CD14-positive monocyte (primary cell): ENCODE results near the gene TP53I13. TPM values are rescaled to one million over a fixed set of nuclear protein-coding genes. Genes with fewer than 3 reads are reported as not detected.

Experiments used
- DNase-seq, 3 donors: peaks; one replicate each; pipeline ENCODE4 v3.0.0-alpha.2; 2011 to 2022
- H2AFZ ChIP-seq: 2 replicates; pipeline ENCODE4 v1.6.0; 2012; ENCODE audit warnings: mild to moderate bottlenecking, low read depth, low read length, inconsistent platforms; ENCODE audit not compliant: insufficient read depth, poor library complexity, severe bottlenecking
- H3K27ac ChIP-seq, 2 donors: 1 replicate in 1 of 2; 2 replicates in 1 of 2; pipeline ENCODE4 v1.5.1; 2012 to 2013; ENCODE audit warnings: low read length in 2 of 2, control low read depth in 1 of 2, inconsistent platforms in 1 of 2, low read depth in 1 of 2, mild to moderate bottlenecking in 1 of 2
- H3K27me3 ChIP-seq, 2 donors: one replicate each; pipeline versions ENCODE4 v1.6.0 to v1.6.1; 2011 to 2013; ENCODE audit warnings: low read length in 2 of 2; ENCODE audit not compliant: control insufficient read depth in 2 of 2, insufficient read depth in 2 of 2
- H3K36me3 ChIP-seq, 2 donors: replicated peaks in 1 of 2; 1 replicate in 1 of 2; 2 replicates in 1 of 2; pipeline versions ENCODE4 v1.5.1 to v1.6.1; 2012 to 2013; ENCODE audit warnings: low read length in 2 of 2, control low read depth in 1 of 2, inconsistent platforms in 1 of 2, mild to moderate bottlenecking in 1 of 2; ENCODE audit not compliant: insufficient read depth in 2 of 2, control insufficient read depth in 1 of 2
- H3K4me1 ChIP-seq, 2 donors: 1 replicate in 1 of 2; 2 replicates in 1 of 2; pipeline versions ENCODE4 v1.5.1 to v1.6.1; 2012 to 2013; ENCODE audit warnings: low read length in 2 of 2, control low read depth in 1 of 2, inconsistent platforms in 1 of 2, mild to moderate bottlenecking in 1 of 2, moderate library complexity in 1 of 2; ENCODE audit not compliant: insufficient read depth in 2 of 2, control insufficient read depth in 1 of 2
- H3K4me2 ChIP-seq: replicated peaks from 2 replicates; pipeline ENCODE3; 2012; ENCODE audit warnings: low read length, moderate library complexity, mild to moderate bottlenecking; ENCODE audit not compliant: poor library complexity, severe bottlenecking; ENCODE audit errors: extremely low read depth
- H3K4me3 ChIP-seq, 3 experiments: fragments of 200-600 bp in 1 of 3; sonication (generic) in 1 of 3; replicated peaks in 1 of 3; 1 replicate in 2 of 3; 2 replicates in 1 of 3; pipeline ENCODE4 v1.5.1; 2011 to 2013; ENCODE audit warnings: low read length in 3 of 3, mild to moderate bottlenecking in 3 of 3, control low read depth in 2 of 3, low read depth in 2 of 3, inconsistent platforms in 1 of 3, moderate library complexity in 1 of 3
- H3K79me2 ChIP-seq: 2 replicates; pipeline ENCODE4 v1.6.0; 2012; ENCODE audit warnings: mild to moderate bottlenecking, control low read depth, inconsistent platforms, low read length, moderate library complexity; ENCODE audit not compliant: insufficient read depth
- H3K9ac ChIP-seq: 2 replicates; pipeline ENCODE4 v1.6.0; 2017; ENCODE audit warnings: low read length, mild to moderate bottlenecking; ENCODE audit not compliant: insufficient read depth, poor library complexity, severe bottlenecking
- H3K9me3 ChIP-seq, 2 donors: replicated peaks in 1 of 2; 1 replicate in 1 of 2; 2 replicates in 1 of 2; pipeline versions ENCODE4 v1.5.1 to v1.6.1; 2012 to 2013; ENCODE audit warnings: low read length in 2 of 2, control low read depth in 1 of 2; ENCODE audit not compliant: control insufficient read depth in 1 of 2, insufficient read depth in 1 of 2
- H4K20me1 ChIP-seq: 2 replicates; pipeline ENCODE4 v1.6.0; 2012; ENCODE audit warnings: mild to moderate bottlenecking, low read length, control low read depth, moderate library complexity; ENCODE audit not compliant: insufficient read depth
- H3K27ac Mint-ChIP-seq, 7 donors: one replicate each; pipeline ENCODE4 v1.8.0; 2020; ENCODE audit warnings: mild to moderate bottlenecking in 7 of 7, mixed read lengths in 7 of 7, moderate library complexity in 6 of 7, inconsistent platforms in 2 of 7
- H3K27me3 Mint-ChIP-seq, 3 donors: one replicate each; pipeline ENCODE4 v1.8.0; 2021 to 2022; ENCODE audit warnings: low read depth in 3 of 3, mild to moderate bottlenecking in 3 of 3, mixed read lengths in 3 of 3, moderate library complexity in 3 of 3, inconsistent platforms in 1 of 3
- H3K36me3 Mint-ChIP-seq, 2 donors: one replicate each; pipeline ENCODE4 v1.8.0; 2020; ENCODE audit warnings: mixed read lengths in 2 of 2, inconsistent platforms in 1 of 2, mild to moderate bottlenecking in 1 of 2
- H3K4me1 Mint-ChIP-seq: one replicate; pipeline ENCODE4 v1.8.0; 2020; ENCODE audit warnings: mild to moderate bottlenecking, mixed read lengths
- H3K4me3 Mint-ChIP-seq, 2 donors: one replicate each; pipeline ENCODE4 v1.8.0; 2020; ENCODE audit warnings: mild to moderate bottlenecking in 2 of 2, mixed read lengths in 2 of 2, moderate library complexity in 1 of 2
- H3K9me3 Mint-ChIP-seq, 7 donors: one replicate each; pipeline ENCODE4 v1.8.0; 2020 to 2022; ENCODE audit warnings: mixed read lengths in 7 of 7, mild to moderate bottlenecking in 6 of 7, moderate library complexity in 6 of 7, inconsistent platforms in 2 of 7
- CTCF ChIP-seq: fragments of 200-600 bp; IDR thresholded peaks from one replicate; pipeline ENCODE4 v1.8.0; 2022; ENCODE audit warnings: antibody characterized with exemption, mild to moderate bottlenecking
- WGBS: methylation state at CpG from one replicate; pipeline ENCODE4 v1.1.5; 2013; ENCODE audit warnings: missing lambda C conversion rate; ENCODE audit not compliant: insufficient coverage; 5-methylcytosine and 5-hydroxymethylcytosine counted together
- intact Hi-C, 2 donors: fragments of 100-400 bp; cut with micrococcal nuclease; formaldehyde crosslinking; loops; one replicate each; pipeline versions ENCODE4 v1.15.0 to v1.15.1; 2023
- polyA plus RNA-seq, 3 donors: library from polyadenylated mRNA; depleted of rRNA in 1 of 3; unstranded in 2 of 3; stranded (reverse) in 1 of 3; fragments of 300-500 nt in 2 of 3; fragments of >200 nt in 1 of 3; fragmentation: Illumina TruSeq in 2 of 3; gene quantifications; 1 replicate in 2 of 3; 2 replicates in 1 of 3; pipeline ENCODE4 v1.2.3, GENCODE V29; 2012 to 2021

The TP53I13 gene
- polyA plus RNA-seq, 3 donors = 9.4 to 58.6 (median 14.4) TPM

GRCh38 chr17:29616300-29617048 is 48.0 kb downstream of the TP53I13 start:
- 10% methylated on average over 25 of the region's 32 CpGs for WGBS
- Histone ChIP-seq H3K27ac (no peak overlapping the region), H3K79me2 (no peaks in the 10 kb centered on the region), H3K4me3 (peak overlapping the region in 2 of 3 experiments; percentile 31 to 80), H3K27me3 (peaks cover 7 to 76% of the 10 kb centered on the region in 2 donors), H3K36me3 (no peaks in the 10 kb centered on the region), H2AFZ (peak overlapping the region; percentile 82), H3K4me1 (peaks cover 53 to 60% of the 10 kb centered on the region in 2 donors), H3K9me3 (no peaks in the 10 kb centered on the region), H3K4me2 (peak overlapping the region; percentile 97), H3K9ac (no peak overlapping the region), H4K20me1 (peaks cover 33% of the 10 kb centered on the region)
- peaks cover 45% of the 10 kb centered on the region for H3K4me1 Mint-ChIP-seq
- H3K27ac Mint-ChIP-seq = no peak overlapping the region
- H3K27me3 Mint-ChIP-seq = peaks cover 42 to 87% (median 57%) of the 10 kb centered on the region in 3 donors
- H3K9me3 Mint-ChIP-seq = peaks cover 0 to 7% (median 1%) of the 10 kb centered on the region in 7 donors
- intact Hi-C loops = loop anchor here (1.0 to 10.0 kb wide), 2 partner anchors 27 to 52 kb away; partner anchors contain the start of genes ABHD15 (in 1 of the 2), GIT1 (in 1 of the 2) and TP53I13 (in 1 of the 2)
- DNase-seq = peak in 1 of 3 donors; percentile 16
- no peak for TF ChIP-seq CTCF
- H3K36me3 Mint-ChIP-seq = no peaks in the 10 kb centered on the region
- peak overlapping the region; percentile 83 to 92 for H3K4me3 Mint-ChIP-seq

GRCh38 chr17:29617125-29617480 is 48.6 kb downstream of the TP53I13 start:
- peak; percentile 67 to 84 (median 81) for DNase-seq
- peak overlapping the region; percentile 97 for H3K4me2 ChIP-seq
- H3K27me3 ChIP-seq = peaks cover 7 to 80% of the 10 kb centered on the region in 2 donors
- H2AFZ ChIP-seq = peak overlapping the region; percentile 82
- WGBS = 2% methylated on average over 5 of the region's 16 CpGs
- peak overlapping the region; percentile 83 to 92 for H3K4me3 Mint-ChIP-seq
- TF ChIP-seq CTCF = peak; percentile 60
- H3K9me3 Mint-ChIP-seq = peaks cover 0 to 7% (median 1%) of the 10 kb centered on the region in 7 donors
- no peak overlapping the region for H3K27ac ChIP-seq
- no peak overlapping the region for H3K9ac ChIP-seq
- H3K4me3 ChIP-seq = peak overlapping the region in 2 of 3 experiments; percentile 31 to 80
- H3K27ac Mint-ChIP-seq = no peak overlapping the region
- intact Hi-C loops = loop anchor here in 1 of 2 donors (10.0 kb wide), 1 partner anchor 52 kb away; the partner anchor contains the start of genes ABHD15 and TP53I13
- H3K9me3 ChIP-seq = no peaks in the 10 kb centered on the region
- peaks cover 47 to 91% (median 63%) of the 10 kb centered on the region in 3 donors for H3K27me3 Mint-ChIP-seq
- no peaks in the 10 kb centered on the region for H3K36me3 Mint-ChIP-seq
- H3K79me2 ChIP-seq = no peaks in the 10 kb centered on the region
- H3K4me1 ChIP-seq = peaks cover 57 to 63% of the 10 kb centered on the region in 2 donors
- peaks cover 33% of the 10 kb centered on the region for H4K20me1 ChIP-seq
- no peaks in the 10 kb centered on the region for H3K36me3 ChIP-seq
- H3K4me1 Mint-ChIP-seq = peaks cover 49% of the 10 kb centered on the region
